Brain microvascular endothelial cell (primary cell): ENCODE data around the gene SPACA6.
"Not testable (repeated sequence)": the region's sequence is repeated elsewhere in the genome, so short reads cannot be mapped to it uniquely, and the experiment has no call there.

Experiments used
- DNase-seq: peaks from one replicate; pipeline ENCODE4 v3.0.0-alpha.2; 2020
- H3K27ac ChIP-seq: fragments of 250-450 bp; sonication (Bioruptor Pico); 2 replicates; pipeline ENCODE4 v1.5.1; 2020; ENCODE audit warnings: mild to moderate bottlenecking, moderate library complexity
- H3K27me3 ChIP-seq: fragments of 250-450 bp; sonication (Bioruptor Pico); replicated peaks from 2 replicates; pipeline ENCODE4 v1.5.1; 2020; ENCODE audit warnings: mild to moderate bottlenecking
- H3K36me3 ChIP-seq: fragments of 250-450 bp; sonication (Bioruptor Pico); replicated peaks from 2 replicates; pipeline ENCODE4 v1.5.1; 2020; ENCODE audit warnings: mild to moderate bottlenecking
- H3K4me3 ChIP-seq: 2 replicates; pipeline ENCODE4 v1.5.1; 2011; ENCODE audit warnings: low read depth, mild to moderate bottlenecking, control low read depth, low read length, moderate library complexity
- CTCF ChIP-seq: IDR thresholded peaks from 2 replicates; pipeline ENCODE4 v1.5.1; 2011; ENCODE audit warnings: low read depth, mild to moderate bottlenecking, moderate library complexity, low read length, control low read depth, inconsistent platforms; ENCODE audit errors: missing control alignments
- in situ Hi-C: cut with HindIII; loops from 2 replicates; pipeline ENCODE4 v1.10.0; 2017; ENCODE audit warnings: low sequenced_read_pairs, low pct_ligation_motif_present

SPACA6 gene

GRCh38 chr19:51668216-51668615, 24.9 kb upstream of the SPACA6 start:
- TF ChIP-seq CTCF, result no peak
- DNase-seq, result no peak

GRCh38 chr19:51675911-51676565, 17.1 kb upstream of the SPACA6 start:
- in situ Hi-C loops, H3K27ac ChIP-seq, H3K4me3 ChIP-seq, H3K27me3 ChIP-seq, H3K36me3 ChIP-seq: not testable (repeated sequence)
- peak; percentile 14 for DNase-seq
- peak; percentile 49 for TF ChIP-seq CTCF

More at GRCh38 chr19:51668216-51668615, 24.9 kb upstream of the SPACA6 start:
- H3K4me3 ChIP-seq, result no peak overlapping the region
- in situ Hi-C loops, result no loop called here
- no peaks in the 10 kb centered on the region for H3K36me3 ChIP-seq
- no peaks in the 10 kb centered on the region for H3K27me3 ChIP-seq
- no peak overlapping the region for H3K27ac ChIP-seq

- Histone ChIP-seq H3K27me3 (no peaks in the 10 kb centered on the region), H3K27ac (no peak overlapping the region), H3K4me3 (no peak overlapping the region), H3K36me3 (no peaks in the 10 kb centered on the region)
- no peak for DNase-seq
- in situ Hi-C loops, result no loop called here
- no peak for TF ChIP-seq CTCF
These were observed 16.5 kb upstream of the SPACA6 start for GRCh38 chr19:51676566-51677083.

GRCh38 chr19:51680474-51680873, 12.7 kb upstream of the SPACA6 start:
- Histone ChIP-seq H3K4me3 (no peak overlapping the region), H3K36me3 (no peaks in the 10 kb centered on the region), H3K27ac (no peak overlapping the region), H3K27me3 (no peaks in the 10 kb centered on the region)
- no peak for TF ChIP-seq CTCF
- in situ Hi-C loops, result no loop called here
- no peak for DNase-seq

GRCh38 chr19:51681286-51681941, 11.7 kb upstream of the SPACA6 start:
- no peak for TF ChIP-seq CTCF
- Histone ChIP-seq H3K36me3 (no peaks in the 10 kb centered on the region), H3K27ac (no peak overlapping the region), H3K4me3 (no peak overlapping the region), H3K27me3 (no peaks in the 10 kb centered on the region)
- no peak for DNase-seq
- in situ Hi-C loops, result no loop called here
